Panc1 (cell line): Measurements from ENCODE around the gene PROK1. TPM values are rescaled to one million over a fixed set of nuclear protein-coding genes. Genes with fewer than 3 reads are reported as not detected.
"Not testable (repeated sequence)": the region's sequence is repeated elsewhere in the genome, so short reads cannot be mapped to it uniquely, and the experiment has no call there.

Experiments
- ATAC-seq: fragments of 200-7000 bp; cut with Tn5 transposase; 2 replicates; pipeline ENCODE4 v1.9.1; 2020; ENCODE audit warnings: mild to moderate bottlenecking, moderate library complexity
- BruUV-seq: library from RNA; stranded (reverse); fragments of 400-500 nt; replicated peaks from 2 replicates; lab custom pipeline; 2021; lab: Mats Ljungman, UMichigan
- CTCF ChIA-PET: fragments of 300-600 bp; sonication (Branson Sonifier 250); formaldehyde crosslinking; loops from one replicate; lab custom pipeline; 2022; ENCODE audit warnings: antibody characterized with exemption; lab: Charles Lee
- POLR2A ChIA-PET: fragments of 300-600 bp; sonication (Branson Sonifier 250); formaldehyde crosslinking; loops from one replicate; lab custom pipeline; 2022; ENCODE audit warnings: antibody characterized with exemption; lab: Charles Lee
- DNase-seq: peaks from one replicate; pipeline ENCODE4 v3.0.0-alpha.2; 2010; ENCODE audit warnings: low read depth, low spot score
- H3K27ac ChIP-seq: 2 replicates; pipeline ENCODE4 v1.5.1; 2011; ENCODE audit warnings: mild to moderate bottlenecking, low read length, inconsistent platforms
- H3K27me3 ChIP-seq: fragments of 200-500 bp; sonication (Bioruptor generic); 2 replicates; pipeline ENCODE4 v1.6.0; 2014; ENCODE audit warnings: low read length, inconsistent platforms; ENCODE audit not compliant: control insufficient read depth, insufficient read depth
- H3K36me3 ChIP-seq: fragments of 200-500 bp; sonication (Bioruptor generic); 2 replicates; pipeline ENCODE4 v1.5.1; 2014; ENCODE audit warnings: inconsistent platforms, mild to moderate bottlenecking, low read length, moderate library complexity; ENCODE audit not compliant: control insufficient read depth, insufficient read depth
- H3K4me1 ChIP-seq: 2 replicates; pipeline ENCODE4 v1.5.1; 2011; ENCODE audit warnings: inconsistent platforms, mild to moderate bottlenecking, low read length, moderate library complexity; ENCODE audit not compliant: control insufficient read depth, insufficient read depth
- H3K4me3 ChIP-seq, 2 experiments: 2 replicates each; pipeline ENCODE4 v1.5.1; 2011 to 2012; ENCODE audit warnings: low read depth in 2 of 2, low read length in 2 of 2, mild to moderate bottlenecking in 2 of 2, inconsistent platforms in 1 of 2, moderate library complexity in 1 of 2
- H3K9me3 ChIP-seq: fragments of 200-500 bp; sonication (Bioruptor generic); 2 replicates; pipeline ENCODE4 v1.5.1; 2014; ENCODE audit warnings: low read depth, mild to moderate bottlenecking, inconsistent platforms, low read length, moderate library complexity; ENCODE audit not compliant: control insufficient read depth, insufficient read depth
- POLR2AphosphoS5 ChIP-seq: IDR thresholded peaks from 2 replicates; pipeline ENCODE4 v1.6.1; 2012; ENCODE audit warnings: mild to moderate bottlenecking, low read depth, low read length, moderate library complexity
- SIN3A ChIP-seq: IDR thresholded peaks from 2 replicates; pipeline ENCODE4 v1.6.1; 2012; ENCODE audit warnings: low read depth, mild to moderate bottlenecking, low read length, moderate library complexity, borderline replicate concordance; ENCODE audit not compliant: insufficient read depth
- TCF7L2 ChIP-seq: IDR thresholded peaks from 2 replicates; pipeline ENCODE4 v1.6.1; 2011; ENCODE audit warnings: mild to moderate bottlenecking, low read depth, low read length, inconsistent platforms
- in situ Hi-C: cut with HindIII; loops from 2 replicates; pipeline ENCODE4 v1.10.0; 2016; ENCODE audit warnings: low sequenced_read_pairs, low pct_unique_long_range_greater_than_20kb
- intact Hi-C: fragments of 100-400 bp; cut with micrococcal nuclease; formaldehyde crosslinking; loops from one replicate; pipeline ENCODE4 v1.10.0; 2022; ENCODE audit not compliant: unreplicated experiment
- total RNA-seq: library from RNA; stranded (reverse); gene quantifications from one replicate; pipeline ENCODE4 v1.2.1, GENCODE V29; 2021; ENCODE audit not compliant: unreplicated experiment
- TF ChIP-seq, protein P1 (sequence below): fragments of 450-650 bp; IDR thresholded peaks from 2 replicates; pipeline ENCODE4 v1.5.1; 2017; ENCODE audit warnings: mild to moderate bottlenecking
- TF ChIP-seq, protein P2 (sequence below), 2 experiments: IDR thresholded peaks; 2 replicates each; pipeline ENCODE4 v1.6.1; 2011 to 2012; ENCODE audit warnings: low read depth in 2 of 2, control low read depth in 1 of 2, low read length in 1 of 2, mild to moderate bottlenecking in 1 of 2, moderate library complexity in 1 of 2; ENCODE audit not compliant: insufficient read depth in 1 of 2

The PROK1 gene
- total RNA-seq, 1 experiment from 2014 or later, result not detected

DNA sequence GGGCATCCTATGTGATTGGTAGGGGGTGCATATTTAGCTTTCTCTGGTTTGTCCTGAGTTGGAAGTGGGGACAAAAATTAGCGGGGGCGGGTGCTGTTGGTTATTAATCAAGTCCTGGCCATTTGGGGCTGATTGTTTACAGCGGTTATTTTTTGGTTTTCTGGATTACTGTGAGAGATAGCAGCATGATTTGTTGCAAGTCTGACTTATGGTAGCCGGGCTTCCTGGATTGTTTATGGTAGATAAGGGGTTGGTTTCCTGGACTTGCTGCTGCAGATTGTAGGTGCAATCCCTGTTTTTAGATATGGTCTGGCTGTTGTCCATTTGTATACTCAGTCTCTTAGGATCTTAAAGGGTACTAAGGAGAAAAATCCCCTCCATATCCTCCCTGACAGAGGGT is 12.1 kb upstream of the PROK1 start:
- intact Hi-C loops (no loop called here), in situ Hi-C loops (no loop called here)
- ATAC-seq (no peak), DNase-seq (no peak)
- Histone ChIP-seq H3K9me3 (no peaks in the 10 kb centered on the region), H3K36me3 (no peaks in the 10 kb centered on the region), H3K4me1 (no peaks in the 10 kb centered on the region), H3K27me3 (no peaks in the 10 kb centered on the region), H3K27ac (no peak overlapping the region), H3K4me3 (no peak overlapping the region)
- TF ChIP-seq, protein P1, sequence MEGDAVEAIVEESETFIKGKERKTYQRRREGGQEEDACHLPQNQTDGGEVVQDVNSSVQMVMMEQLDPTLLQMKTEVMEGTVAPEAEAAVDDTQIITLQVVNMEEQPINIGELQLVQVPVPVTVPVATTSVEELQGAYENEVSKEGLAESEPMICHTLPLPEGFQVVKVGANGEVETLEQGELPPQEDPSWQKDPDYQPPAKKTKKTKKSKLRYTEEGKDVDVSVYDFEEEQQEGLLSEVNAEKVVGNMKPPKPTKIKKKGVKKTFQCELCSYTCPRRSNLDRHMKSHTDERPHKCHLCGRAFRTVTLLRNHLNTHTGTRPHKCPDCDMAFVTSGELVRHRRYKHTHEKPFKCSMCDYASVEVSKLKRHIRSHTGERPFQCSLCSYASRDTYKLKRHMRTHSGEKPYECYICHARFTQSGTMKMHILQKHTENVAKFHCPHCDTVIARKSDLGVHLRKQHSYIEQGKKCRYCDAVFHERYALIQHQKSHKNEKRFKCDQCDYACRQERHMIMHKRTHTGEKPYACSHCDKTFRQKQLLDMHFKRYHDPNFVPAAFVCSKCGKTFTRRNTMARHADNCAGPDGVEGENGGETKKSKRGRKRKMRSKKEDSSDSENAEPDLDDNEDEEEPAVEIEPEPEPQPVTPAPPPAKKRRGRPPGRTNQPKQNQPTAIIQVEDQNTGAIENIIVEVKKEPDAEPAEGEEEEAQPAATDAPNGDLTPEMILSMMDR, result no peak
- TF ChIP-seq SIN3A (no peak), TCF7L2 (no peak)
- BruUV-seq, result no TSS peak
- ChIA-PET POLR2A (no interaction called here), CTCF (no interaction called here)

DNA sequence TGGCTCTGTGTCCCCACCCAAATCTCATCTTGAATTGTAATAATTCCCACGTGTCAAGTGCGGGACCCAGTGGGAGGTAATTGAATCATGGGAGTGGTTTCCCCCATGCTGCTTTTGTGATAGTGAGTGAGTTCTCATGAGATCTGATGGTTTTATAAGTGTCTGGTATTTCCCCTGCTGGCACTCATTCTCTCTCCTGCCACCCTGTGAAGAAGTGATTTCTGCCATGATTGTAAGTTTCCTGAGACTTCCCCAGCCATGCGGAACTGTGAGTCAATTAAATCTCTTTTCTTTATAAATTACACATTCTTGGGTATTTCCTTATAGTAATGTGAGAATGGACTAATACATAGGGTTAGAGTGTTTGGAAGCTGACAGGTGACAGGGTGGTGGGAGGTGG is 11.1 kb upstream of the PROK1 start:
- H3K27me3 ChIP-seq, CTCF ChIA-PET, H3K36me3 ChIP-seq, H3K4me3 ChIP-seq, intact Hi-C loops, H3K27ac ChIP-seq, BruUV-seq, H3K9me3 ChIP-seq, DNase-seq, ATAC-seq, H3K4me1 ChIP-seq, POLR2A ChIA-PET, in situ Hi-C loops: not testable (repeated sequence)

DNA sequence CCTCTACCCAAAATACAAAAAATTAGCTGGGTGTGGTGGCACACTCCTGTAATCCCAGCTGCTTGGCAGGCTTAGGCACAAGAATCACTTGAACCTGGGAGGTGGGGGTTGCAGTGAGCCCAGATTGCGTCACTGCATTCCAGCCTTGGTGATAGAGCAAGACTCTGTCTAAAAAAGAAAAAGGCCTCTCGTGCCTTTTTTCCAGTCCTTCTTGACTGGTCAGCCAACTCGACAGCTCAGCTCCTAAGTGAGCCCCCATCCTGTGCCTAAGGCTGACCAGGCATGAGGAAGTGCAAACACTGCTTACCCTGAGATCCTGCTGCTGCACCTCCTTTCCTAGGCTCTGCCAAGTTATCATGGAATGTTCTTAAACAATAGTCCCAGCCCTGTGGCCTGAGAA is 10.1 kb upstream of the PROK1 start:
- TF ChIP-seq TCF7L2 (no peak), SIN3A (no peak), POLR2AphosphoS5 (no peak)
- TF ChIP-seq, protein P2, sequence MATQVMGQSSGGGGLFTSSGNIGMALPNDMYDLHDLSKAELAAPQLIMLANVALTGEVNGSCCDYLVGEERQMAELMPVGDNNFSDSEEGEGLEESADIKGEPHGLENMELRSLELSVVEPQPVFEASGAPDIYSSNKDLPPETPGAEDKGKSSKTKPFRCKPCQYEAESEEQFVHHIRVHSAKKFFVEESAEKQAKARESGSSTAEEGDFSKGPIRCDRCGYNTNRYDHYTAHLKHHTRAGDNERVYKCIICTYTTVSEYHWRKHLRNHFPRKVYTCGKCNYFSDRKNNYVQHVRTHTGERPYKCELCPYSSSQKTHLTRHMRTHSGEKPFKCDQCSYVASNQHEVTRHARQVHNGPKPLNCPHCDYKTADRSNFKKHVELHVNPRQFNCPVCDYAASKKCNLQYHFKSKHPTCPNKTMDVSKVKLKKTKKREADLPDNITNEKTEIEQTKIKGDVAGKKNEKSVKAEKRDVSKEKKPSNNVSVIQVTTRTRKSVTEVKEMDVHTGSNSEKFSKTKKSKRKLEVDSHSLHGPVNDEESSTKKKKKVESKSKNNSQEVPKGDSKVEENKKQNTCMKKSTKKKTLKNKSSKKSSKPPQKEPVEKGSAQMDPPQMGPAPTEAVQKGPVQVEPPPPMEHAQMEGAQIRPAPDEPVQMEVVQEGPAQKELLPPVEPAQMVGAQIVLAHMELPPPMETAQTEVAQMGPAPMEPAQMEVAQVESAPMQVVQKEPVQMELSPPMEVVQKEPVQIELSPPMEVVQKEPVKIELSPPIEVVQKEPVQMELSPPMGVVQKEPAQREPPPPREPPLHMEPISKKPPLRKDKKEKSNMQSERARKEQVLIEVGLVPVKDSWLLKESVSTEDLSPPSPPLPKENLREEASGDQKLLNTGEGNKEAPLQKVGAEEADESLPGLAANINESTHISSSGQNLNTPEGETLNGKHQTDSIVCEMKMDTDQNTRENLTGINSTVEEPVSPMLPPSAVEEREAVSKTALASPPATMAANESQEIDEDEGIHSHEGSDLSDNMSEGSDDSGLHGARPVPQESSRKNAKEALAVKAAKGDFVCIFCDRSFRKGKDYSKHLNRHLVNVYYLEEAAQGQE (IDR thresholded peaks at IDR 0.05; ENCODE audit: insufficient read depth in 1 of 2, low read depth in 2 of 2, low read length in 1 of 2), result no peak
- TF ChIP-seq, protein P1, result no peak
- no peak for DNase-seq
- POLR2A ChIA-PET, result no interaction called here
- ATAC-seq, result no peak
- intact Hi-C loops, result no loop called here
- in situ Hi-C loops, result no loop called here
- Histone ChIP-seq H3K36me3 (no peaks in the 10 kb centered on the region), H3K4me1 (no peaks in the 10 kb centered on the region), H3K27me3 (no peaks in the 10 kb centered on the region), H3K27ac (no peak overlapping the region), H3K4me3 (no peak overlapping the region), H3K9me3 (no peaks in the 10 kb centered on the region)
- CTCF ChIA-PET, result no interaction called here
- BruUV-seq, result no TSS peak
